Nephron (organoid): ENCODE data around the gene CBR3.
A peak's percentile ranks its signal among the peaks of the same experiment; 100 is the strongest.

Experiments
- H3K27ac Mint-ChIP-seq, 3 experiments: 2 replicates each; pipeline ENCODE4 v1.8.0; 2020; ENCODE audit warnings: mixed read lengths in 3 of 3, mild to moderate bottlenecking in 2 of 3, moderate library complexity in 1 of 3
- H3K27me3 Mint-ChIP-seq: 2 replicates; pipeline ENCODE4 v1.8.0; 2021; ENCODE audit warnings: low read depth, mild to moderate bottlenecking, moderate library complexity, mixed read lengths
- H3K36me3 Mint-ChIP-seq: 2 replicates; pipeline ENCODE4 v1.8.0; 2020; ENCODE audit warnings: low read depth, mixed read lengths
- H3K4me1 Mint-ChIP-seq: 2 replicates; pipeline ENCODE4 v1.8.0; 2020; ENCODE audit warnings: mixed read lengths
- H3K4me3 Mint-ChIP-seq, 3 experiments: 2 replicates each; pipeline ENCODE4 v1.8.0; 2020; ENCODE audit warnings: mild to moderate bottlenecking in 3 of 3, mixed read lengths in 3 of 3, moderate library complexity in 2 of 3
- H3K9me3 Mint-ChIP-seq: 2 replicates; pipeline ENCODE4 v1.8.0; 2020; ENCODE audit warnings: mixed read lengths
- TF ChIP-seq, protein P1 (sequence below), 3 experiments: fragments of 200-600 bp; sonication (generic); IDR thresholded peaks; one replicate each; pipeline ENCODE4 v1.5.0; 2021; ENCODE audit warnings: antibody characterized with exemption in 3 of 3; ENCODE audit not compliant: unreplicated experiment in 3 of 3

CBR3 gene

DNA sequence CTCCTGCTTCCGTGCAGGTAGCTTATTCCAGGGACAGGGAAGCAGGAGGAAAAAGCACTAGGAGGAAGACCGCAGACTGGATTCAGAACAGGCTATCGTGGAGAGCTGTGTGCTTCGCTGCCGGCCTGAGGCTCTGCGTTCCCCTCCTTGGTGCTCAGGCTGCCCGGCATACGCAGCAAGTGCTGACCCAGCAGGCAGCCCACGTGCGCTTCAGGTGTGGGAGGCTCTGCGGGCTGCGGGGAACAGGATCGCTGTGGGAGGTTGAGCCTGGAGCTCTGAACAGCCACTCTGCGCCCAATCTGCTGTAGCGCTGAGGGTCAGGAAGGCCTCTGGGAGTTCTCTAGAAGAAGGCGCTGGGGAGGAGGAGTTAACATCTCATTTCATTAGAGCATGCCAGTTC lies 49.7 kb downstream of the CBR3 start:
- no peak overlapping the region for H3K4me3 Mint-ChIP-seq
- TF ChIP-seq, protein P1, sequence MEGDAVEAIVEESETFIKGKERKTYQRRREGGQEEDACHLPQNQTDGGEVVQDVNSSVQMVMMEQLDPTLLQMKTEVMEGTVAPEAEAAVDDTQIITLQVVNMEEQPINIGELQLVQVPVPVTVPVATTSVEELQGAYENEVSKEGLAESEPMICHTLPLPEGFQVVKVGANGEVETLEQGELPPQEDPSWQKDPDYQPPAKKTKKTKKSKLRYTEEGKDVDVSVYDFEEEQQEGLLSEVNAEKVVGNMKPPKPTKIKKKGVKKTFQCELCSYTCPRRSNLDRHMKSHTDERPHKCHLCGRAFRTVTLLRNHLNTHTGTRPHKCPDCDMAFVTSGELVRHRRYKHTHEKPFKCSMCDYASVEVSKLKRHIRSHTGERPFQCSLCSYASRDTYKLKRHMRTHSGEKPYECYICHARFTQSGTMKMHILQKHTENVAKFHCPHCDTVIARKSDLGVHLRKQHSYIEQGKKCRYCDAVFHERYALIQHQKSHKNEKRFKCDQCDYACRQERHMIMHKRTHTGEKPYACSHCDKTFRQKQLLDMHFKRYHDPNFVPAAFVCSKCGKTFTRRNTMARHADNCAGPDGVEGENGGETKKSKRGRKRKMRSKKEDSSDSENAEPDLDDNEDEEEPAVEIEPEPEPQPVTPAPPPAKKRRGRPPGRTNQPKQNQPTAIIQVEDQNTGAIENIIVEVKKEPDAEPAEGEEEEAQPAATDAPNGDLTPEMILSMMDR (IDR thresholded peaks at IDR 0.05; ENCODE audit: unreplicated experiment in 3 of 3), result no peak
- no peaks in the 10 kb centered on the region for H3K27me3 Mint-ChIP-seq
- no peaks in the 10 kb centered on the region for H3K4me1 Mint-ChIP-seq
- H3K27ac Mint-ChIP-seq, result no peak overlapping the region
- no peaks in the 10 kb centered on the region for H3K9me3 Mint-ChIP-seq
- H3K36me3 Mint-ChIP-seq, result no peaks in the 10 kb centered on the region

DNA sequence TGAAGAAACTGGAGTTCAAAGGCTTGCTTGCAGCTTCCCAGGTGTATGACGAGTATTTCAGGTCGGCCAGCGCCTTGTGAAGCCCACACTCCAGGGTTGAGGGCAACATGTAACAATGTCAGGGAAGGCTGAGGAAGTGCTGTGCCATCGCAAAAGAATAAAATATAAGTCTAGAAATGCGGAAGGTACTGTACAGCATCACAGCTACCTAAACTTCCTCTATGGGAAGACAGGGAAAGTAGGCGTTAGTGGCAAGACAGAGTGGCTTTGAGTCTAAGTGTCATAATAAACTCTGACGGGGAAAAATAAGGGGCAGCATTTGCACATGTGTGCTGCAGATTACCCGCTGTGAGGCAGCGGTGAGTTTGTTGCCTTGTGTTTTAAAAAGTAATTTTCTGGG lies 50.6 kb downstream of the CBR3 start:
- Mint-ChIP-seq H3K4me3 (no peak overlapping the region), H3K9me3 (no peaks in the 10 kb centered on the region), H3K27me3 (no peaks in the 10 kb centered on the region), H3K4me1 (no peaks in the 10 kb centered on the region), H3K27ac (no peak overlapping the region), H3K36me3 (no peaks in the 10 kb centered on the region)
- TF ChIP-seq, protein P1 (IDR thresholded peaks at IDR 0.05; ENCODE audit: unreplicated experiment in 3 of 3), result no peak

DNA sequence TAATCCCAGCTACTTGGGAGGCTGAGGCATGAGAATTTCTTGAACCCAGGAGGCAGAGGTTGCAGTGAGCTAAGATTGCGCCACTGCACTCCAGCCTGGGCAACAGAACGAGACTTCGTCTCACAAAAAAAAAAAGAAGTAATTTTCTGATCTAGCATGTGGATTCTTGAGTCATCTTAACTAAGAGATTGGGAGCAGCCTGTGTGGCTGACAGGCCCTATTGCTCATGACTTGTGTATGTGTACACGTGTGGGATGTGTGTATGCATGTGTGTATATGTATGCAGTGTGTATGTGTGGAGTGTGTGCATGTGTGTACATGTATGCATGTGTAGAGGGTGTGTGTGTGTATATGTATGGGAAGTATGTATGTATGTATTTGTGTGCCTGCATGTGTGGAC lies 51.2 kb downstream of the CBR3 start:
- Mint-ChIP-seq H3K9me3 (no peaks in the 10 kb centered on the region), H3K27ac (no peak overlapping the region), H3K4me1 (no peaks in the 10 kb centered on the region), H3K36me3 (no peaks in the 10 kb centered on the region), H3K27me3 (no peaks in the 10 kb centered on the region), H3K4me3 (no peak overlapping the region)
- TF ChIP-seq, protein P1 (IDR thresholded peaks at IDR 0.05; ENCODE audit: unreplicated experiment in 3 of 3), result no peak

DNA sequence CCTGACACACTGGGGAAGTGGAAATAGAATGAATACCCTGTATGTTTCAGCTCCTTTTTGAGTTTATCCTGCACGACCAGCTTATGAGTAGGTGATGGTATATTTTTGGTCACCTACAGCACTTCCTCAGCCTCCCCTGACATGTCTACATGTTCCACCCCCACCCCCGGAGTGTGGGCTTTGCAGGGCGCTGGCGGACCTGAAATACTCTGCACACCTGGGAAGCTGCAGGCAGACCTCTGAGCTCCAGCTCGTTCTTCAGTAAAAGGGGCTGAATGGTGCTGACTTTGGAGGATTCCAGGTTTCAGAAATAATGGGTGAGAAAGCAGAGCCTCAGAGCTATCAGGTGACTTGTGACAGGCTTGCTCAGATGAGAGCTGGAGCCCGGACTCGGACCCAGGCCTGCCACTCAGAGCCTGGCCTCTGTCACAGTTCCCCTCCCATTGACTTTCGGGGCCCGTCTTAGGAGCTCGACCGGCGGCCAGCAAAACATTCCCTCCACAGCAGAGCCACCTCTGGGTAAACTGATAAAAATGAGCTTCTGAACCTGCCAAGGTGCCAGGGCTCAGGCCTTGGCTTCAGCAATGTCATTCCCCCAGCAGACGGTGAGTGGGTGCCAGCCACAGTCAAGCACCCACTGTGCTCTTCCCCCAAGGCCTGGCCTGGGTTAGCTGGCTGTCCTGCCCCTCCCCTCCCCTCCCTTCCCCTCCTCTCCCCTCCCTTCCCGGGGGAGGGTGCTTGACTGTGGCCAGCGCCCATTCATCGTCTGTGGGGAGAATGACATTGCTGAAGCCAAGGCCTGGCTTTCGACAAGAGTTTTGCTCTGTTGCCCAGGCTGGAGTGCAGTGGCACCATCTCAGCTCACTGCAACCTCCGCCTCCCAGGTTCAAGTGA lies 51.9 kb downstream of the CBR3 start:
- no peaks in the 10 kb centered on the region for H3K9me3 Mint-ChIP-seq
- H3K27ac Mint-ChIP-seq, result no peak overlapping the region
- no peak overlapping the region for H3K4me3 Mint-ChIP-seq
- no peaks in the 10 kb centered on the region for H3K36me3 Mint-ChIP-seq
- no peaks in the 10 kb centered on the region for H3K27me3 Mint-ChIP-seq
- TF ChIP-seq, protein P1 (IDR thresholded peaks at IDR 0.05; ENCODE audit: unreplicated experiment in 3 of 3), result no peak
- H3K4me1 Mint-ChIP-seq, result no peaks in the 10 kb centered on the region

DNA sequence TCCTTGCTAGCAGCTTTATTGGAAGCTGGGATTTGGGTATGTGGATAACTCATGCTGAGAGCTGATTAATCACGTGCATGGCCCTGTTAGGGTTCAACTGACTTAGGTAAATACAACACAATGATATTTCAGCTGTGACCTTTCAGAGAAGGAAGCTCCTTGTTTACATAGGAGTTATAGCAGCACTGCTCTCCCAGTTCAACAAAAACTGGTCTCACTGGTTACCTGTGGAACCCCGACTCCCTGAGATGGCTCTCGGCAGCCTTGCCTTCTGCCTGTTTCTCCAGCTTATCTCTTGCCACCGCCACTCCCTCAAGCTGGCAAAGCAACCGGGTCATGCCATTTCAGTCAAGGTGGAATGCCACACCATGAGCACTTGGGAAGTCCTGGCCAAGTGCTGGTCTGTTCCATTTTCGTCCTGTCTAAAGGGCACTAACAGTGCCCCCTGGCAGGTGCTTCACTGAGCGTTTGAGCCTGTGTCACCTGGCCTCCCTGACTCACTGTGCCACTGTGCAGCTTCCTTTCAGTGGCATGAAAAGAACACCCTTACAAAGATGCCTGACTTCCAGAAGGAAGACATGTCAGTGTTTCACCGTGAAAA lies 53.3 kb downstream of the CBR3 start:
- TF ChIP-seq, protein P1 (IDR thresholded peaks at IDR 0.05; ENCODE audit: unreplicated experiment in 3 of 3), result no peak
- Mint-ChIP-seq H3K27ac (peak overlapping the region in 1 of 3 experiments; percentile 35), H3K9me3 (no peaks in the 10 kb centered on the region), H3K36me3 (no peaks in the 10 kb centered on the region), H3K27me3 (no peaks in the 10 kb centered on the region), H3K4me3 (no peak overlapping the region), H3K4me1 (no peaks in the 10 kb centered on the region)
